Naive thymus-derived CD4-positive, alpha-beta T cell (primary cell): ENCODE measurements around the gene C11orf21. TPM values are rescaled to one million over a fixed set of nuclear protein-coding genes. Genes with fewer than 3 reads are reported as not detected.
"Not testable (repeated sequence)": the region's sequence is repeated elsewhere in the genome, so short reads cannot be mapped to it uniquely, and the experiment has no call there.

Experiments
- ATAC-seq: fragments of 150-1000 bp; cut with Tn5 transposase; 2 replicates; pipeline ENCODE4 v1.10.0; 2021; ENCODE audit warnings: mild to moderate bottlenecking, moderate library complexity
- CTCF ChIA-PET: fragments of 350-600 bp; sonication (Branson Sonifier 250); formaldehyde crosslinking; loops from one replicate; lab custom pipeline; 2021; ENCODE audit warnings: antibody characterized with exemption; lab: Charles Lee
- POLR2A ChIA-PET: fragments of 350-600 bp; sonication (Branson Sonifier 250); formaldehyde crosslinking; loops from one replicate; lab custom pipeline; 2021; ENCODE audit warnings: antibody characterized with exemption, inconsistent platforms; lab: Charles Lee
- DNase-seq, 9 donors: peaks; one replicate each; pipeline versions ENCODE4 v3.0.0 to v3.0.0-alpha.2; 2020 to 2022; ENCODE audit warnings: mixed read lengths in 1 of 9
- H3K27ac ChIP-seq: one replicate; pipeline ENCODE4 v1.7.0; 2013; ENCODE audit warnings: mild to moderate bottlenecking, low read depth, low read length, moderate library complexity
- H3K27me3 ChIP-seq, 2 donors: one replicate each; pipeline ENCODE4 v1.7.0; 2013; ENCODE audit warnings: low read length in 2 of 2, mild to moderate bottlenecking in 2 of 2, moderate library complexity in 2 of 2; ENCODE audit not compliant: control insufficient read depth in 2 of 2, insufficient read depth in 2 of 2
- H3K36me3 ChIP-seq, 3 experiments: 1 replicate in 2 of 3; 2 replicates in 1 of 3; pipeline ENCODE4 v1.7.0; 2013; ENCODE audit warnings: low read length in 3 of 3, mild to moderate bottlenecking in 3 of 3, moderate library complexity in 1 of 3; ENCODE audit not compliant: insufficient read depth in 3 of 3, control insufficient read depth in 2 of 3
- H3K4me1 ChIP-seq, 2 donors: one replicate each; pipeline ENCODE4 v1.7.0; 2013; ENCODE audit warnings: low read length in 2 of 2, mild to moderate bottlenecking in 2 of 2, moderate library complexity in 1 of 2; ENCODE audit not compliant: control insufficient read depth in 2 of 2, insufficient read depth in 2 of 2
- H3K4me3 ChIP-seq: 2 replicates; pipeline ENCODE4 v1.7.0; 2013; ENCODE audit warnings: mild to moderate bottlenecking, low read length
- H3K9me3 ChIP-seq, 3 experiments: 1 replicate in 2 of 3; 2 replicates in 1 of 3; pipeline ENCODE4 v1.7.0; 2013; ENCODE audit warnings: low read length in 3 of 3; ENCODE audit not compliant: control insufficient read depth in 2 of 3
- H3K27ac Mint-ChIP-seq, 9 donors: one replicate each; pipeline ENCODE4 v1.8.0; 2020 to 2022; ENCODE audit warnings: mixed read lengths in 9 of 9, mild to moderate bottlenecking in 8 of 9, moderate library complexity in 5 of 9, inconsistent platforms in 2 of 9
- H3K27me3 Mint-ChIP-seq, 5 donors: one replicate each; pipeline ENCODE4 v1.8.0; 2021 to 2022; ENCODE audit warnings: mixed read lengths in 5 of 5, mild to moderate bottlenecking in 1 of 5
- H3K36me3 Mint-ChIP-seq, 5 donors: one replicate each; pipeline ENCODE4 v1.8.0; 2020 to 2022; ENCODE audit warnings: mixed read lengths in 5 of 5, mild to moderate bottlenecking in 3 of 5, inconsistent platforms in 1 of 5
- H3K4me1 Mint-ChIP-seq, 7 donors: one replicate each; pipeline ENCODE4 v1.8.0; 2020 to 2022; ENCODE audit warnings: mixed read lengths in 7 of 7, mild to moderate bottlenecking in 3 of 7, inconsistent platforms in 1 of 7
- H3K4me3 Mint-ChIP-seq, 10 donors: one replicate each; pipeline ENCODE4 v1.8.0; 2020 to 2022; ENCODE audit warnings: mild to moderate bottlenecking in 10 of 10, mixed read lengths in 10 of 10, moderate library complexity in 6 of 10, inconsistent platforms in 2 of 10
- H3K9me3 Mint-ChIP-seq, 11 donors: one replicate each; pipeline ENCODE4 v1.8.0; 2020 to 2022; ENCODE audit warnings: mixed read lengths in 11 of 11, mild to moderate bottlenecking in 4 of 11, inconsistent platforms in 1 of 11, moderate library complexity in 1 of 11
- intact Hi-C, 2 donors: fragments of 100-400 bp; cut with micrococcal nuclease; formaldehyde crosslinking; loops; one replicate each; pipeline ENCODE4 v1.15.1; 2023
- polyA plus RNA-seq, 2 donors: library from polyadenylated mRNA; unstranded; fragments of 300-500 nt; fragmentation: Illumina TruSeq; gene quantifications; one replicate each; pipeline ENCODE4 v1.2.3, GENCODE V29; 2021
- total RNA-seq, 6 experiments: library from RNA in 5 of 6; stranded (reverse) in 5 of 6; gene quantifications; 1 replicate in 5 of 6; 2 replicates in 1 of 6; pipeline ENCODE4 v1.2.3 and lab custom pipeline; 2021 to 2026

Gene C11orf21
- total and polyA plus RNA-seq, 7 experiments from 2014 or later: 10.7 to 153 (median 82.5) TPM

- Mint-ChIP-seq H3K4me3 (no peak overlapping the region), H3K36me3 (peaks cover 1 to 10% (median 6%) of the 10 kb centered on the region in 5 donors), H3K27me3 (peaks cover 0 to 15% (median 4%) of the 10 kb centered on the region in 5 donors), H3K9me3 (peaks cover 0 to 36% (median 9%) of the 10 kb centered on the region in 11 donors), H3K27ac (no peak overlapping the region), H3K4me1 (peaks cover 0 to 3% (median 0%) of the 10 kb centered on the region in 7 donors)
- Histone ChIP-seq H3K4me1 (no peaks in the 10 kb centered on the region), H3K9me3 (no peaks in the 10 kb centered on the region), H3K27ac (no peak overlapping the region), H3K36me3 (no peaks in the 10 kb centered on the region), H3K4me3 (no peak overlapping the region), H3K27me3 (no peaks in the 10 kb centered on the region)
- intact Hi-C loops: no loop called here
- no peak for ATAC-seq
- no peak for DNase-seq
- ChIA-PET POLR2A (interaction anchor here (1.1 kb wide), 1 partner anchor 39 kb away, joined by 3 read pairs; no protein-coding TSS in a partner anchor), CTCF (no interaction called here)
Observed at GRCh38 chr11:2343502-2343901, 41.8 kb upstream of the C11orf21 start.

GRCh38 chr11:2342981-2343380, 41.3 kb upstream of the C11orf21 start:
- Mint-ChIP-seq H3K36me3 (peaks cover 1 to 9% (median 6%) of the 10 kb centered on the region in 5 donors), H3K4me1 (peaks cover 0 to 3% (median 0%) of the 10 kb centered on the region in 7 donors), H3K9me3 (peaks cover 0 to 30% (median 7%) of the 10 kb centered on the region in 11 donors), H3K27ac (no peak overlapping the region), H3K27me3 (peaks cover 0 to 19% (median 4%) of the 10 kb centered on the region in 5 donors), H3K4me3 (no peak overlapping the region)
- no peak overlapping the region for H3K4me3 ChIP-seq
- no peaks in the 10 kb centered on the region for H3K4me1 ChIP-seq
- ATAC-seq (no peak), DNase-seq (no peak)
- no peak overlapping the region for H3K27ac ChIP-seq
- H3K27me3 ChIP-seq: no peaks in the 10 kb centered on the region
- ChIA-PET POLR2A (interaction anchor here (1.1 kb wide), 1 partner anchor 38 kb away, joined by 3 read pairs; no protein-coding TSS in a partner anchor), CTCF (no interaction called here)
- no peaks in the 10 kb centered on the region for H3K36me3 ChIP-seq
- H3K9me3 ChIP-seq: no peaks in the 10 kb centered on the region
- intact Hi-C loops: no loop called here

GRCh38 chr11:2342557-2342956, 40.8 kb upstream of the C11orf21 start:
- no peak overlapping the region for H3K27ac Mint-ChIP-seq
- Histone ChIP-seq H3K4me3 (no peak overlapping the region), H3K27me3 (no peaks in the 10 kb centered on the region), H3K4me1 (no peaks in the 10 kb centered on the region), H3K9me3 (no peaks in the 10 kb centered on the region), H3K36me3 (no peaks in the 10 kb centered on the region), H3K27ac (no peak overlapping the region)
- H3K27me3 Mint-ChIP-seq: peaks cover 0 to 21% (median 4%) of the 10 kb centered on the region in 5 donors
- CTCF ChIA-PET: no interaction called here
- DNase-seq: no peak
- ATAC-seq: no peak
- POLR2A ChIA-PET: interaction anchor here (1.1 kb wide), 1 partner anchor 38 kb away, joined by 3 read pairs; no protein-coding TSS in a partner anchor
- H3K9me3 Mint-ChIP-seq: peaks cover 0 to 30% (median 7%) of the 10 kb centered on the region in 11 donors
- peaks cover 0 to 3% (median 0%) of the 10 kb centered on the region in 7 donors for H3K4me1 Mint-ChIP-seq
- H3K36me3 Mint-ChIP-seq: peaks cover 1 to 9% (median 6%) of the 10 kb centered on the region in 5 donors
- H3K4me3 Mint-ChIP-seq: no peak overlapping the region
- intact Hi-C loops: no loop called here

GRCh38 chr11:2338760-2339159, 37.0 kb upstream of the C11orf21 start:
- Mint-ChIP-seq H3K27me3 (peaks cover 10 to 26% (median 21%) of the 10 kb centered on the region in 5 donors), H3K9me3 (peaks cover 0 to 12% (median 0%) of the 10 kb centered on the region in 11 donors)
- H3K4me1 Mint-ChIP-seq, H3K36me3 Mint-ChIP-seq, H3K4me3 Mint-ChIP-seq, intact Hi-C loops, H3K4me3 ChIP-seq, CTCF ChIA-PET, H3K4me1 ChIP-seq, H3K27ac Mint-ChIP-seq, H3K9me3 ChIP-seq, H3K27me3 ChIP-seq, DNase-seq, ATAC-seq, H3K36me3 ChIP-seq, H3K27ac ChIP-seq, POLR2A ChIA-PET: not testable (repeated sequence)

- H3K27ac ChIP-seq, intact Hi-C loops, H3K36me3 ChIP-seq, H3K4me1 ChIP-seq, H3K4me3 ChIP-seq, H3K27ac Mint-ChIP-seq, CTCF ChIA-PET, ATAC-seq, H3K4me3 Mint-ChIP-seq, POLR2A ChIA-PET, H3K9me3 ChIP-seq, H3K27me3 ChIP-seq, H3K4me1 Mint-ChIP-seq, H3K36me3 Mint-ChIP-seq, DNase-seq: not testable (repeated sequence)
- Mint-ChIP-seq H3K27me3 (peaks cover 10 to 33% (median 23%) of the 10 kb centered on the region in 5 donors), H3K9me3 (peaks cover 0 to 13% (median 4%) of the 10 kb centered on the region in 11 donors)
Observed at GRCh38 chr11:2335286-2335685, 33.6 kb upstream of the C11orf21 start.

GRCh38 chr11:2333486-2334205, 31.9 kb upstream of the C11orf21 start:
- H3K4me3 Mint-ChIP-seq, H3K9me3 ChIP-seq, CTCF ChIA-PET, POLR2A ChIA-PET, ATAC-seq, H3K27me3 ChIP-seq, DNase-seq, H3K4me3 ChIP-seq, H3K27ac Mint-ChIP-seq, H3K36me3 ChIP-seq, H3K36me3 Mint-ChIP-seq, H3K4me1 Mint-ChIP-seq, H3K4me1 ChIP-seq, intact Hi-C loops, H3K27ac ChIP-seq: not testable (repeated sequence)
- peaks cover 13 to 43% (median 25%) of the 10 kb centered on the region in 5 donors for H3K27me3 Mint-ChIP-seq
- H3K9me3 Mint-ChIP-seq: peaks cover 0 to 16% (median 4%) of the 10 kb centered on the region in 11 donors
